HEK293 (cell line): ENCODE measurements around the gene SOHLH2.

ENCODE experiments used
- KLF16 ChIP-seq: fragments of 450-650 bp; formaldehyde crosslinking; IDR thresholded peaks from 2 replicates; pipeline ENCODE4 v1.5.1; 2017; ENCODE audit warnings: missing biosample characterization, missing genetic modification characterization
- ZNF785 ChIP-seq: fragments of 450-650 bp; formaldehyde crosslinking; IDR thresholded peaks from 2 replicates; pipeline ENCODE4 v1.5.1; 2016; ENCODE audit warnings: missing biosample characterization, missing genetic modification characterization
- TF ChIP-seq, protein P1 (sequence below): fragments of 450-650 bp; formaldehyde crosslinking; IDR thresholded peaks from 2 replicates; pipeline ENCODE4 v1.5.1; 2016; ENCODE audit warnings: missing biosample characterization, missing genetic modification characterization, low read depth
- TF ChIP-seq, protein P2 (sequence below): fragments of 450-650 bp; formaldehyde crosslinking; IDR thresholded peaks from 2 replicates; pipeline ENCODE4 v1.5.1; 2016; ENCODE audit warnings: missing biosample characterization, missing genetic modification characterization
- TF ChIP-seq, protein P3 (sequence below): fragments of 450-650 bp; formaldehyde crosslinking; IDR thresholded peaks from 2 replicates; pipeline ENCODE4 v1.5.1; 2017; ENCODE audit warnings: missing biosample characterization, missing genetic modification characterization

DNA sequence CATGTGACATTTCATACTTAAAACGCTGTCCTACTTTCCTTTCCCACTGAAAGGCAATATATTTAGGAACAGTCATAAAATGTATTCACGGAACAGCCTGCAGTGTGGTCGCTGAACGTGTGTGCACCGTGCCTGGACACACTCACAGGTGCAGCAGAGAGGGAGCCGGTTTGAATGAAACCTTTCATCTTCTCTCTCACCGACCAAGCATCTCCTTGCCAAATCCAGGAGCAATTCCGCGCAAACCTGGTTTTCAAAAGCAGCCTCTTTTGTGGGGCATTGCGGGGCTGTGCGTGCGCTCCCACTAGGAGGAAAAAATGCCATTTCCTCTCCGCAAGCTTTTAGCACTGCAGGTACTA, 84.2 kb downstream of the SOHLH2 start:
- TF ChIP-seq, protein P1, sequence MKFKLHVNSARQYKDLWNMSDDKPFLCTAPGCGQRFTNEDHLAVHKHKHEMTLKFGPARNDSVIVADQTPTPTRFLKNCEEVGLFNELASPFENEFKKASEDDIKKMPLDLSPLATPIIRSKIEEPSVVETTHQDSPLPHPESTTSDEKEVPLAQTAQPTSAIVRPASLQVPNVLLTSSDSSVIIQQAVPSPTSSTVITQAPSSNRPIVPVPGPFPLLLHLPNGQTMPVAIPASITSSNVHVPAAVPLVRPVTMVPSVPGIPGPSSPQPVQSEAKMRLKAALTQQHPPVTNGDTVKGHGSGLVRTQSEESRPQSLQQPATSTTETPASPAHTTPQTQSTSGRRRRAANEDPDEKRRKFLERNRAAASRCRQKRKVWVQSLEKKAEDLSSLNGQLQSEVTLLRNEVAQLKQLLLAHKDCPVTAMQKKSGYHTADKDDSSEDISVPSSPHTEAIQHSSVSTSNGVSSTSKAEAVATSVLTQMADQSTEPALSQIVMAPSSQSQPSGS (tag by site-specific recombination) = no peak
- TF ChIP-seq, protein P2, sequence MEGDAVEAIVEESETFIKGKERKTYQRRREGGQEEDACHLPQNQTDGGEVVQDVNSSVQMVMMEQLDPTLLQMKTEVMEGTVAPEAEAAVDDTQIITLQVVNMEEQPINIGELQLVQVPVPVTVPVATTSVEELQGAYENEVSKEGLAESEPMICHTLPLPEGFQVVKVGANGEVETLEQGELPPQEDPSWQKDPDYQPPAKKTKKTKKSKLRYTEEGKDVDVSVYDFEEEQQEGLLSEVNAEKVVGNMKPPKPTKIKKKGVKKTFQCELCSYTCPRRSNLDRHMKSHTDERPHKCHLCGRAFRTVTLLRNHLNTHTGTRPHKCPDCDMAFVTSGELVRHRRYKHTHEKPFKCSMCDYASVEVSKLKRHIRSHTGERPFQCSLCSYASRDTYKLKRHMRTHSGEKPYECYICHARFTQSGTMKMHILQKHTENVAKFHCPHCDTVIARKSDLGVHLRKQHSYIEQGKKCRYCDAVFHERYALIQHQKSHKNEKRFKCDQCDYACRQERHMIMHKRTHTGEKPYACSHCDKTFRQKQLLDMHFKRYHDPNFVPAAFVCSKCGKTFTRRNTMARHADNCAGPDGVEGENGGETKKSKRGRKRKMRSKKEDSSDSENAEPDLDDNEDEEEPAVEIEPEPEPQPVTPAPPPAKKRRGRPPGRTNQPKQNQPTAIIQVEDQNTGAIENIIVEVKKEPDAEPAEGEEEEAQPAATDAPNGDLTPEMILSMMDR (tag by site-specific recombination) = no peak
- TF ChIP-seq, protein P3, sequence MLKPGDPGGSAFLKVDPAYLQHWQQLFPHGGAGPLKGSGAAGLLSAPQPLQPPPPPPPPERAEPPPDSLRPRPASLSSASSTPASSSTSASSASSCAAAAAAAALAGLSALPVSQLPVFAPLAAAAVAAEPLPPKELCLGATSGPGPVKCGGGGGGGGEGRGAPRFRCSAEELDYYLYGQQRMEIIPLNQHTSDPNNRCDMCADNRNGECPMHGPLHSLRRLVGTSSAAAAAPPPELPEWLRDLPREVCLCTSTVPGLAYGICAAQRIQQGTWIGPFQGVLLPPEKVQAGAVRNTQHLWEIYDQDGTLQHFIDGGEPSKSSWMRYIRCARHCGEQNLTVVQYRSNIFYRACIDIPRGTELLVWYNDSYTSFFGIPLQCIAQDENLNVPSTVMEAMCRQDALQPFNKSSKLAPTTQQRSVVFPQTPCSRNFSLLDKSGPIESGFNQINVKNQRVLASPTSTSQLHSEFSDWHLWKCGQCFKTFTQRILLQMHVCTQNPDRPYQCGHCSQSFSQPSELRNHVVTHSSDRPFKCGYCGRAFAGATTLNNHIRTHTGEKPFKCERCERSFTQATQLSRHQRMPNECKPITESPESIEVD (tag by site-specific recombination) = no peak
- no peak for TF ChIP-seq KLF16 (tag by site-specific recombination)
- TF ChIP-seq ZNF785 (tag by site-specific recombination) = no peak
